Caco-2 (cell line): ENCODE results near the gene WDR36. TPM values are rescaled to one million over a fixed set of nuclear protein-coding genes. Genes with fewer than 3 reads are reported as not detected.

Experiments
- BruUV-seq: library from RNA; stranded (reverse); fragments of 400-500 nt; replicated peaks from 2 replicates; lab custom pipeline; 2021; lab: Mats Ljungman, UMichigan
- CTCF ChIA-PET: fragments of 300-600 bp; sonication (Branson Sonifier 250); formaldehyde crosslinking; loops from one replicate; lab custom pipeline; 2022; ENCODE audit warnings: antibody characterized with exemption; lab: Charles Lee
- POLR2A ChIA-PET: fragments of 300-600 bp; sonication (Branson Sonifier 250); formaldehyde crosslinking; loops from one replicate; lab custom pipeline; 2022; ENCODE audit warnings: antibody characterized with exemption; lab: Charles Lee
- DNase-seq, 2 experiments: peaks; one replicate each; pipeline versions ENCODE4 v3.0.0 to v3.0.0-alpha.2; 2020 to 2022
- H3K27me3 ChIP-seq: replicated peaks from 2 replicates; pipeline ENCODE4 v1.6.0; 2011; ENCODE audit warnings: low read length; ENCODE audit not compliant: control insufficient read depth, insufficient read depth
- H3K36me3 ChIP-seq: 2 replicates; pipeline ENCODE4 v1.5.1; 2011; ENCODE audit warnings: low read length; ENCODE audit not compliant: control insufficient read depth, insufficient read depth
- H3K4me1 ChIP-seq: fragments of 250-450 bp; sonication (Bioruptor Pico); 2 replicates; pipeline ENCODE4 v1.5.1; 2020; ENCODE audit warnings: mild to moderate bottlenecking
- H3K4me3 ChIP-seq: 2 replicates; pipeline ENCODE4 v1.5.1; 2011; ENCODE audit warnings: low read depth, mild to moderate bottlenecking, control low read depth, low read length
- H3K9me3 ChIP-seq: fragments of 250-450 bp; sonication (Bioruptor Pico); 2 replicates; pipeline ENCODE4 v1.5.1; 2020; ENCODE audit warnings: mild to moderate bottlenecking, moderate library complexity
- H3K27ac Mint-ChIP-seq: one replicate; pipeline ENCODE4 v1.8.0; 2022; ENCODE audit warnings: mixed read lengths; ENCODE audit not compliant: unreplicated experiment
- H3K27me3 Mint-ChIP-seq: one replicate; pipeline ENCODE4 v1.8.0; 2022; ENCODE audit warnings: mixed read lengths; ENCODE audit not compliant: insufficient read depth, unreplicated experiment
- H3K36me3 Mint-ChIP-seq: one replicate; pipeline ENCODE4 v1.8.0; 2022; ENCODE audit warnings: mild to moderate bottlenecking, mixed read lengths; ENCODE audit not compliant: insufficient read depth, unreplicated experiment
- H3K4me1 Mint-ChIP-seq: one replicate; pipeline ENCODE4 v1.8.0; 2022; ENCODE audit warnings: low read depth, mixed read lengths; ENCODE audit not compliant: unreplicated experiment
- H3K4me3 Mint-ChIP-seq: one replicate; pipeline ENCODE4 v1.8.0; 2022; ENCODE audit warnings: mild to moderate bottlenecking, moderate library complexity, mixed read lengths; ENCODE audit not compliant: unreplicated experiment
- H3K9me3 Mint-ChIP-seq: one replicate; pipeline ENCODE4 v1.8.0; 2022; ENCODE audit warnings: mixed read lengths; ENCODE audit not compliant: unreplicated experiment
- intact Hi-C: fragments of 100-400 bp; cut with micrococcal nuclease; formaldehyde crosslinking; loops from one replicate; pipeline ENCODE4 v1.10.0; 2022; ENCODE audit not compliant: unreplicated experiment
- total RNA-seq: library from RNA; stranded (reverse); gene quantifications from 2 replicates; pipeline ENCODE4 v1.2.3, GENCODE V29; 2022
- TF ChIP-seq, protein P1 (sequence below), 2 experiments: fragments of 200-600 bp in 1 of 2; IDR thresholded peaks; 1 replicate in 1 of 2; 2 replicates in 1 of 2; pipeline versions ENCODE4 v1.5.1 to v1.8.0; 2011 to 2022; ENCODE audit warnings: antibody characterized with exemption in 1 of 2, control low read depth in 1 of 2, inconsistent platforms in 1 of 2, low read depth in 1 of 2, low read length in 1 of 2, mild to moderate bottlenecking in 1 of 2, moderate library complexity in 1 of 2; ENCODE audit not compliant: insufficient read depth in 1 of 2, severe bottlenecking in 1 of 2, unreplicated experiment in 1 of 2

WDR36 gene
- total RNA-seq, 1 experiment from 2014 or later, result 33.5 TPM

DNA sequence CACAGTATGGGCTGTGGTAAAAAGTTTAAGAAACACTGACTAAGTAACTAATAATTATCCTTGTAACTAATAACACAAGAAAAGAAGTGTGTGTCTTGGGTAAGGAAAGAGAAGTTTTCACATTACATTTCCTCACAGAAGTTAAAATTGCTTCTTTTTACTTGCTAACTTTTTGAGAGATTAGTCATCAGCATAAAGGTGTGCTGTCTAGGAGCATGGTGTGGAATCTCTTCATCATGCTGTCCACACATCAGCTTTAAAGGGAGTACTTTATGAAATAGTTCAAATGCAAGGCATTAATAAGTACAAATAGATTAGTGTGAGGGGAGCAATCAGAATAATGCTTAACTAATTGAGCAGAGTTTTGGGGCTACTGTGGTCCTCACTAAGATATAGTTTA is 29.8 kb downstream of the WDR36 start:
- Mint-ChIP-seq H3K4me1 (no peaks in the 10 kb centered on the region), H3K36me3 (peaks cover 45% of the 10 kb centered on the region), H3K27ac (no peak overlapping the region), H3K9me3 (no peaks in the 10 kb centered on the region), H3K4me3 (no peak overlapping the region), H3K27me3 (no peaks in the 10 kb centered on the region)
- Histone ChIP-seq H3K4me3 (no peak overlapping the region), H3K4me1 (no peaks in the 10 kb centered on the region), H3K27me3 (no peaks in the 10 kb centered on the region), H3K36me3 (peaks cover 1% of the 10 kb centered on the region; the same call in 1 of the 2 replicates), H3K9me3 (no peaks in the 10 kb centered on the region)
- TF ChIP-seq, protein P1, sequence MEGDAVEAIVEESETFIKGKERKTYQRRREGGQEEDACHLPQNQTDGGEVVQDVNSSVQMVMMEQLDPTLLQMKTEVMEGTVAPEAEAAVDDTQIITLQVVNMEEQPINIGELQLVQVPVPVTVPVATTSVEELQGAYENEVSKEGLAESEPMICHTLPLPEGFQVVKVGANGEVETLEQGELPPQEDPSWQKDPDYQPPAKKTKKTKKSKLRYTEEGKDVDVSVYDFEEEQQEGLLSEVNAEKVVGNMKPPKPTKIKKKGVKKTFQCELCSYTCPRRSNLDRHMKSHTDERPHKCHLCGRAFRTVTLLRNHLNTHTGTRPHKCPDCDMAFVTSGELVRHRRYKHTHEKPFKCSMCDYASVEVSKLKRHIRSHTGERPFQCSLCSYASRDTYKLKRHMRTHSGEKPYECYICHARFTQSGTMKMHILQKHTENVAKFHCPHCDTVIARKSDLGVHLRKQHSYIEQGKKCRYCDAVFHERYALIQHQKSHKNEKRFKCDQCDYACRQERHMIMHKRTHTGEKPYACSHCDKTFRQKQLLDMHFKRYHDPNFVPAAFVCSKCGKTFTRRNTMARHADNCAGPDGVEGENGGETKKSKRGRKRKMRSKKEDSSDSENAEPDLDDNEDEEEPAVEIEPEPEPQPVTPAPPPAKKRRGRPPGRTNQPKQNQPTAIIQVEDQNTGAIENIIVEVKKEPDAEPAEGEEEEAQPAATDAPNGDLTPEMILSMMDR (IDR thresholded peaks at IDR 0.05; ENCODE audit: insufficient read depth in 1 of 2, low read depth in 1 of 2, low read length in 1 of 2, severe bottlenecking in 1 of 2, unreplicated experiment in 1 of 2), result no peak
- no peak for DNase-seq
- CTCF ChIA-PET, result no interaction called here
- POLR2A ChIA-PET, result no interaction called here
- intact Hi-C loops, result no loop called here
- BruUV-seq, result no TSS peak

DNA sequence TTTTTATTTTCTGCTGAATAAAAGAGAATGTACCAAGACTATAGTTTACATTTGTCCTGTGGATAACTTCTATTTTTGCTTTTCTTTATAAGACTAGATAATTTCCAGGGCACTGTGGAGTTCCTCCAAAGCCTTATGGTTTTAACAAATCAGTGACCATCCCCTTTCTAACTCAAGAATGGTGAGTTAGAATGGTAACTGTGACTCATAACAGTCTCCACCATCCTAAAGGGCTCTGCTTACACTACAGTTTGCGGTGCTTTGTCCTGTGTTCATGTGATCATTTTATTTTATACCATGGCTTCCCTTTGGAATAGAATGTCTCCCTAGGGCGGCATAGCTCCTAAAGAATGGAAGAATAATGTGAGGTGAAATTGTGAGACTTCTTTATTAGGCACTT is 30.2 kb downstream of the WDR36 start:
- Histone ChIP-seq H3K4me3 (no peak overlapping the region), H3K4me1 (0 out of 2 replicates have a peak, but pooled peaks cover 4% of the 10 kb centered on the region), H3K36me3 (peaks cover 1% of the 10 kb centered on the region; the same call in 1 of the 2 replicates), H3K9me3 (no peaks in the 10 kb centered on the region), H3K27me3 (no peaks in the 10 kb centered on the region)
- H3K4me1 Mint-ChIP-seq, result no peaks in the 10 kb centered on the region
- ChIA-PET POLR2A (no interaction called here), CTCF (no interaction called here)
- intact Hi-C loops, result no loop called here
- H3K4me3 Mint-ChIP-seq, result no peak overlapping the region
- H3K27me3 Mint-ChIP-seq, result no peaks in the 10 kb centered on the region
- no peaks in the 10 kb centered on the region for H3K9me3 Mint-ChIP-seq
- no TSS peak for BruUV-seq
- no peak overlapping the region for H3K27ac Mint-ChIP-seq
- TF ChIP-seq, protein P1 (IDR thresholded peaks at IDR 0.05; ENCODE audit: insufficient read depth in 1 of 2, low read depth in 1 of 2, low read length in 1 of 2, severe bottlenecking in 1 of 2, unreplicated experiment in 1 of 2), result no peak
- H3K36me3 Mint-ChIP-seq, result peaks cover 45% of the 10 kb centered on the region
- DNase-seq, result no peak

DNA sequence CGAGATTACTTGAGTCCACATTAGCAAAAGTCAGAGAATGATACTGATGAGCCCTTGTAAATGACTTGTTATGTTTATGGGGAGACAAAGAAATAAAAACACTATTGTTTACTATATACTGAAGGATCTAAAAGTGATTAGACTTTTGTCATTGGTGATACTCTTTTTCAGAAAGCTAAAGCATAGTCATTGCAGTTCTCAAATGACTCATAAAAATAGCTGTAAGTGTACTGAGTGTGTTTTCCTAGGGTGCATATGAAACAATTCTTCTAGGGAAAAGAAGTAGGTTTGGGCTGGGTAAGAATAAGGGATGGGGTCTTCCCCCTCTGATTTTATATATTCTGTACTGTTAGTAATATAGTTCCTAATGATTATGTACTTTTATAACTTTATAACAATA is 32.6 kb downstream of the WDR36 start:
- no peaks in the 10 kb centered on the region for H3K9me3 Mint-ChIP-seq
- no peaks in the 10 kb centered on the region for H3K9me3 ChIP-seq
- no peaks in the 10 kb centered on the region for H3K27me3 ChIP-seq
- TF ChIP-seq, protein P1 (IDR thresholded peaks at IDR 0.05; ENCODE audit: insufficient read depth in 1 of 2, low read depth in 1 of 2, low read length in 1 of 2, severe bottlenecking in 1 of 2, unreplicated experiment in 1 of 2), result no peak
- ChIA-PET POLR2A (no interaction called here), CTCF (no interaction called here)
- H3K4me3 ChIP-seq, result no peak overlapping the region
- H3K36me3 ChIP-seq, result peaks cover 1% of the 10 kb centered on the region; the same call in 1 of the 2 replicates
- intact Hi-C loops, result no loop called here
- DNase-seq, result no peak
- BruUV-seq, result no TSS peak
- H3K4me3 Mint-ChIP-seq, result no peak overlapping the region
- no peaks in the 10 kb centered on the region for H3K27me3 Mint-ChIP-seq
- H3K4me1 ChIP-seq, result 0 out of 2 replicates have a peak, but pooled peaks cover 4% of the 10 kb centered on the region
- peaks cover 47% of the 10 kb centered on the region for H3K36me3 Mint-ChIP-seq
- H3K4me1 Mint-ChIP-seq, result no peaks in the 10 kb centered on the region
- H3K27ac Mint-ChIP-seq, result no peak overlapping the region
